ENCODE data around the gene RAB11FIP4.

GRCh38 chr17:31405890-31406371 lies 14.5 kb downstream of the RAB11FIP4 start:
- TF ChIP-seq, protein P1, sequence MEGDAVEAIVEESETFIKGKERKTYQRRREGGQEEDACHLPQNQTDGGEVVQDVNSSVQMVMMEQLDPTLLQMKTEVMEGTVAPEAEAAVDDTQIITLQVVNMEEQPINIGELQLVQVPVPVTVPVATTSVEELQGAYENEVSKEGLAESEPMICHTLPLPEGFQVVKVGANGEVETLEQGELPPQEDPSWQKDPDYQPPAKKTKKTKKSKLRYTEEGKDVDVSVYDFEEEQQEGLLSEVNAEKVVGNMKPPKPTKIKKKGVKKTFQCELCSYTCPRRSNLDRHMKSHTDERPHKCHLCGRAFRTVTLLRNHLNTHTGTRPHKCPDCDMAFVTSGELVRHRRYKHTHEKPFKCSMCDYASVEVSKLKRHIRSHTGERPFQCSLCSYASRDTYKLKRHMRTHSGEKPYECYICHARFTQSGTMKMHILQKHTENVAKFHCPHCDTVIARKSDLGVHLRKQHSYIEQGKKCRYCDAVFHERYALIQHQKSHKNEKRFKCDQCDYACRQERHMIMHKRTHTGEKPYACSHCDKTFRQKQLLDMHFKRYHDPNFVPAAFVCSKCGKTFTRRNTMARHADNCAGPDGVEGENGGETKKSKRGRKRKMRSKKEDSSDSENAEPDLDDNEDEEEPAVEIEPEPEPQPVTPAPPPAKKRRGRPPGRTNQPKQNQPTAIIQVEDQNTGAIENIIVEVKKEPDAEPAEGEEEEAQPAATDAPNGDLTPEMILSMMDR (IDR thresholded peaks at IDR 0.05): no peak
- TF ChIP-seq POLR2A (IDR thresholded peaks at IDR 0.05): no peak
